ENCODE data around the gene LIN7A. TPM values are rescaled to one million over a fixed set of nuclear protein-coding genes. Genes with fewer than 3 reads are reported as not detected.
A peak's percentile ranks its signal among the peaks of the same experiment; 100 is the strongest.

LIN7A gene
- total and polyA plus RNA-seq, 2 experiments from 2014 or later = 5.2 to 9.9 TPM

- Histone ChIP-seq H3K36me3 (replicated peaks; ENCODE audit: insufficient read depth, low read depth) (no peaks in the 10 kb centered on the region), H3K27ac (no peak overlapping the region), H3K4me3 (no peak overlapping the region), H4K20me1 (ENCODE audit: insufficient read depth, poor library complexity, severe bottlenecking) (no peaks in the 10 kb centered on the region), H2AFZ (no peak overlapping the region), H3K27me3 (no peaks in the 10 kb centered on the region), H3K79me2 (no peaks in the 10 kb centered on the region), H3K4me1 (ENCODE audit: insufficient read depth) (no peaks in the 10 kb centered on the region), H3K9me2 (replicated peaks; ENCODE audit: insufficient read depth) (no peaks in the 10 kb centered on the region), H3K4me2 (no peak overlapping the region), H3K9me3 (ENCODE audit: low read depth) (no peaks in the 10 kb centered on the region)
- DNase-seq (ENCODE audit: low spot score) = peak; percentile 23
- 63% methylated on average over 5 of the region's 5 CpGs for WGBS (ENCODE audit: low lambda C conversion rate, missing lambda C conversion rate)
- TF ChIP-seq CTCF (IDR thresholded peaks at IDR 0.05; ENCODE audit: poor library complexity) = no peak
These were observed 175.9 kb downstream of the LIN7A start for GRCh38 chr12:80761838-80762237.

DNA sequence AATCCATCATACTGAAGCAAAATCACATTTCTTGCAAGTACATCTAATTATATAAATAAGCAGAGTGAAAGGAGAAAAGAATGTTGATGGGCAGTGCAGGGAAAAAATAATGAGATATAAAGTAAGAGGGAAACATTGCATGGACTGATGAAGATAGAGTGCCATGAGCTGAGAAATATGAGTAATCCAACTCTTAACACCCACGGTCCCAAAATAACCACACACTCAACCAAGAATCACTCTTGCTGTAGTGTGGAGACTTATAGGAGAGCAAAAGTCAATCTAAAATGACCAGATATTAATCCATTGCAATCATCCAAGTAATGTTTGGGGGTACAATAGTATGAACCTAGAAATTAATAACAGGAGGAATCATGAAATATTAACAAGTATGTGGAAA, 180.9 kb downstream of the LIN7A start:
- no peaks in the 10 kb centered on the region for H3K4me1 ChIP-seq (ENCODE audit: insufficient read depth)
- no peaks in the 10 kb centered on the region for H3K36me3 ChIP-seq (replicated peaks; ENCODE audit: insufficient read depth, low read depth)
- WGBS (ENCODE audit: low lambda C conversion rate, missing lambda C conversion rate) = 90% methylated on average over 1 of the region's 1 CpG
- no peak overlapping the region for H3K27ac ChIP-seq
- H3K27me3 ChIP-seq = no peaks in the 10 kb centered on the region
- H3K9me2 ChIP-seq (replicated peaks; ENCODE audit: insufficient read depth) = no peaks in the 10 kb centered on the region
- H4K20me1 ChIP-seq (ENCODE audit: insufficient read depth, poor library complexity, severe bottlenecking) = no peaks in the 10 kb centered on the region
- no peak overlapping the region for H3K4me2 ChIP-seq
- TF ChIP-seq CTCF (IDR thresholded peaks at IDR 0.05; ENCODE audit: poor library complexity) (no peak), EZH2 (IDR thresholded peaks at IDR 0.05; ENCODE audit: borderline replicate concordance) (no peak), EZH2phosphoT487 (IDR thresholded peaks at IDR 0.05; ENCODE audit: low read depth, severe bottlenecking, unreplicated experiment) (no peak)
- no peak for DNase-seq (ENCODE audit: low spot score)
- no peaks in the 10 kb centered on the region for H3K79me2 ChIP-seq
- H3K4me3 ChIP-seq = no peak overlapping the region
- no peaks in the 10 kb centered on the region for H3K9me3 ChIP-seq (ENCODE audit: low read depth)
- no peak overlapping the region for H2AFZ ChIP-seq

DNA sequence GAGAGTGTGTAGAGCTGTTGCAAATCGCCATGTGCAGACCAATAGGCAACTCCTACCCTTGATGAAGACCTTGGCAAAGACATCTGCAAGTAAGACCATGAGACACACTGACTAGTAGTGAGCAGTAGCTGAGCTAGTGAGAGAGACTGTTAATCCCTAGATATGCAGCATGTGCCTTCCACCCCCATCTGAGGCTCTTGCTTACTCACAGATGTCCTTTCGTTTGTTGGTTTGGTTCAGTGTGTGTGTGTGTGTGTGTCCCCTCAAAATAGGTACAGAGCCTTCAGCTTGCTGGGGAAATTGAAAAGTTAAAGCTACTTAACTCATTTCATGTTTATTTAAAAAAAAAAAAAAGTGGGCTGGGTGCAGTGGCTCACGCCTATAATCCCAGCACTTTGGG, 183.5 kb downstream of the LIN7A start:
- no peak overlapping the region for H3K4me2 ChIP-seq
- DNase-seq (ENCODE audit: low spot score) = no peak
- no peaks in the 10 kb centered on the region for H3K79me2 ChIP-seq
- no peak overlapping the region for H3K27ac ChIP-seq
- H3K4me3 ChIP-seq = no peak overlapping the region
- H2AFZ ChIP-seq = no peak overlapping the region
- WGBS (ENCODE audit: low lambda C conversion rate, missing lambda C conversion rate) = 95% methylated on average over 3 of the region's 3 CpGs
- H4K20me1 ChIP-seq (ENCODE audit: insufficient read depth, poor library complexity, severe bottlenecking) = no peaks in the 10 kb centered on the region
- TF ChIP-seq CTCF (IDR thresholded peaks at IDR 0.05; ENCODE audit: poor library complexity) (no peak), EZH2 (IDR thresholded peaks at IDR 0.05; ENCODE audit: borderline replicate concordance) (no peak), EZH2phosphoT487 (IDR thresholded peaks at IDR 0.05; ENCODE audit: low read depth, severe bottlenecking, unreplicated experiment) (no peak)
- H3K4me1 ChIP-seq (ENCODE audit: insufficient read depth) = no peaks in the 10 kb centered on the region
- no peaks in the 10 kb centered on the region for H3K9me3 ChIP-seq (ENCODE audit: low read depth)
- no peaks in the 10 kb centered on the region for H3K27me3 ChIP-seq
- no peaks in the 10 kb centered on the region for H3K36me3 ChIP-seq (replicated peaks; ENCODE audit: insufficient read depth, low read depth)
- H3K9me2 ChIP-seq (replicated peaks; ENCODE audit: insufficient read depth) = no peaks in the 10 kb centered on the region

GRCh38 chr12:80752464-80752863, 185.3 kb downstream of the LIN7A start:
- Histone ChIP-seq H2AFZ (no peak overlapping the region), H3K27ac (no peak overlapping the region), H3K4me1 (ENCODE audit: insufficient read depth) (no peaks in the 10 kb centered on the region)

More at GRCh38 chr12:80752464-80752863, 185.3 kb downstream of the LIN7A start:
- TF ChIP-seq CTCF (IDR thresholded peaks at IDR 0.05; ENCODE audit: poor library complexity) (no peak), EZH2 (IDR thresholded peaks at IDR 0.05; ENCODE audit: borderline replicate concordance) (no peak)
- Histone ChIP-seq H3K27me3 (no peaks in the 10 kb centered on the region), H3K9me3 (ENCODE audit: low read depth) (no peaks in the 10 kb centered on the region), H4K20me1 (ENCODE audit: insufficient read depth, poor library complexity, severe bottlenecking) (no peaks in the 10 kb centered on the region), H3K36me3 (replicated peaks; ENCODE audit: insufficient read depth, low read depth) (no peaks in the 10 kb centered on the region), H3K79me2 (no peaks in the 10 kb centered on the region), H3K4me2 (no peak overlapping the region), H3K4me3 (no peak overlapping the region), H3K9me2 (replicated peaks; ENCODE audit: insufficient read depth) (no peaks in the 10 kb centered on the region)
- no peak for DNase-seq (ENCODE audit: low spot score)
